K562 (cell line): ENCODE measurements around the gene SLC26A2. TPM values are rescaled to one million over a fixed set of nuclear protein-coding genes. Genes with fewer than 3 reads are reported as not detected.
A peak's percentile ranks its signal among the peaks of the same experiment; 100 is the strongest.

Experiments used
- ATAC-seq: fragments of 200-7000 bp; cut with Tn5 transposase; 3 replicates; pipeline ENCODE4 v1.9.1; 2020; ENCODE audit warnings: moderate library complexity
- BruUV-seq: library from RNA; stranded (reverse); fragments of 400-500 nt; replicated peaks from 2 replicates; lab custom pipeline; 2021; lab: Mats Ljungman, UMichigan
- CTCF ChIA-PET: fragments of 300-600 bp; formaldehyde crosslinking; extraction: SDS; loops from one replicate; lab custom pipeline; 2021; ENCODE audit warnings: low intra/inter-chr PET ratio; lab: Yijun Ruan, JAX
- POLR2A ChIA-PET: fragments of 300-600, 350-650 bp; sonication (Branson Sonifier 250); formaldehyde crosslinking; extraction: SDS; loops from one replicate; lab custom pipeline; 2021; ENCODE audit warnings: antibody characterized with exemption, inconsistent platforms; lab: Yijun Ruan, JAX
- DNase-seq, 4 experiments: peaks; one replicate each; pipeline versions ENCODE4 v3.0.0 to v3.0.0-alpha.2; 2011 to 2018; ENCODE audit warnings: low spot score in 3 of 4, mixed read lengths in 3 of 4; ENCODE audit errors: extremely low read depth in 1 of 4
- FAIRE-seq: peaks from 2 replicates; lab custom pipeline; 2011; peaks lifted over from hg19 to GRCh38; lab: Jason Lieb, UNC
- H2AFZ ChIP-seq: 2 replicates; pipeline ENCODE4 v1.6.0; 2011; ENCODE audit warnings: low read depth, low read length, control low read depth, inconsistent platforms
- H3K27ac ChIP-seq: fragments of 200-600 bp; 3 replicates; pipeline ENCODE4 v1.8.0; 2011; ENCODE audit warnings: low read depth, mild to moderate bottlenecking, control low read depth, inconsistent platforms, low read length, moderate library complexity, mixed read lengths; ENCODE audit errors: extremely low read depth
- H3K27me3 ChIP-seq, 2 experiments: fragments of 300-600 bp in 1 of 2; 2 replicates in 1 of 2; 3 replicates in 1 of 2; pipeline versions ENCODE4 v1.6.0 to v1.8.0; 2011; ENCODE audit warnings: inconsistent platforms in 2 of 2, low read length in 2 of 2, mild to moderate bottlenecking in 1 of 2, mixed read lengths in 1 of 2, moderate library complexity in 1 of 2; ENCODE audit not compliant: control insufficient read depth in 2 of 2, insufficient read depth in 2 of 2
- H3K36me3 ChIP-seq: fragments of 300-600 bp; 3 replicates; pipeline ENCODE4 v1.8.0; 2011; ENCODE audit warnings: mild to moderate bottlenecking, low read length, inconsistent platforms; ENCODE audit not compliant: control insufficient read depth, insufficient read depth
- H3K4me1 ChIP-seq, 2 experiments: fragments of 200-600 bp in 1 of 2; replicated peaks in 1 of 2; 2 replicates in 1 of 2; 3 replicates in 1 of 2; pipeline versions ENCODE4 v1.5.1 to v1.8.0; 2011; ENCODE audit warnings: inconsistent platforms in 2 of 2, low read length in 2 of 2, mild to moderate bottlenecking in 1 of 2, mixed read lengths in 1 of 2, moderate library complexity in 1 of 2; ENCODE audit not compliant: control insufficient read depth in 2 of 2, insufficient read depth in 2 of 2
- H3K4me2 ChIP-seq: 2 replicates; pipeline ENCODE4 v1.6.1; 2011; ENCODE audit warnings: low read length, control low read depth, inconsistent platforms, mixed read lengths; ENCODE audit not compliant: insufficient read depth
- H3K4me3 ChIP-seq: fragments of 200-600 bp; sonication (generic), shearing (Covaris generic); 2 replicates; pipeline ENCODE4 v1.5.1; 2016; ENCODE audit warnings: control low read depth, inconsistent platforms
- H3K79me2 ChIP-seq: fragments of 200-600 bp; 3 replicates; pipeline ENCODE4 v1.8.0; 2011; ENCODE audit warnings: low read length, inconsistent platforms; ENCODE audit not compliant: control insufficient read depth, insufficient read depth
- H3K9ac ChIP-seq, 2 experiments: 2 replicates each; pipeline versions ENCODE4 v1.6.0 to v1.6.1; 2011; ENCODE audit warnings: low read depth in 2 of 2, low read length in 2 of 2, control low read depth in 1 of 2, inconsistent platforms in 1 of 2, mild to moderate bottlenecking in 1 of 2, mixed read lengths in 1 of 2; ENCODE audit not compliant: insufficient read depth in 1 of 2
- H3K9me1 ChIP-seq: one replicate; pipeline ENCODE4 v1.6.0; 2011; ENCODE audit warnings: inconsistent platforms, mild to moderate bottlenecking, low read length, moderate library complexity; ENCODE audit not compliant: control insufficient read depth, insufficient read depth
- H3K9me3 ChIP-seq: replicated peaks from 2 replicates; pipeline ENCODE4 v1.5.1; 2011; ENCODE audit warnings: low read depth, low read length, inconsistent platforms; ENCODE audit not compliant: control insufficient read depth, insufficient read depth
- H4K20me1 ChIP-seq: replicated peaks from 2 replicates; pipeline ENCODE4 v1.6.1; 2011; ENCODE audit warnings: low read length, inconsistent platforms, mixed read lengths; ENCODE audit not compliant: control insufficient read depth, insufficient read depth
- CTBP1 ChIP-seq: fragments of 450-650 bp; IDR thresholded peaks from 2 replicates; pipeline ENCODE4 v1.6.1; 2016; ENCODE audit warnings: borderline replicate concordance
- EGR1 ChIP-seq: fragments of 450-650 bp; conservative IDR thresholded peaks from 2 replicates; pipeline ENCODE4 v1.6.1; 2017; ENCODE audit warnings: mild to moderate bottlenecking
- FOSL1 ChIP-seq: fragments of 200-800 bp; sonication (Bioruptor generic); conservative IDR thresholded peaks from 2 replicates; pipeline ENCODE4 v1.6.1; 2016; ENCODE audit warnings: missing genetic modification characterization, missing compliant biosample characterization
- HNRNPH1 ChIP-seq: fragments of 200-400 bp; formaldehyde crosslinking; optimal IDR thresholded peaks from 2 replicates; pipeline ENCODE3; 2017; ENCODE audit warnings: low read depth, mild to moderate bottlenecking, low read length, moderate library complexity
- MEF2D ChIP-seq: conservative IDR thresholded peaks from 2 replicates; pipeline ENCODE4 v1.6.1; 2016; ENCODE audit warnings: low read depth, missing genetic modification characterization, missing compliant biosample characterization
- MEIS2 ChIP-seq: fragments of 450-650 bp; IDR thresholded peaks from 2 replicates; pipeline ENCODE4 v1.6.1; 2014; ENCODE audit warnings: mild to moderate bottlenecking; ENCODE audit not compliant: partially characterized antibody
- NEUROD1 ChIP-seq: fragments of 150-350 bp; IDR thresholded peaks from 2 replicates; pipeline ENCODE4 v1.6.1; 2014; ENCODE audit warnings: borderline replicate concordance, low read length, low read depth; ENCODE audit not compliant: partially characterized antibody
- RBM22 ChIP-seq: fragments of 200-400 bp; formaldehyde crosslinking; IDR thresholded peaks from 2 replicates; pipeline ENCODE4 v1.6.1; 2018; ENCODE audit warnings: low read length, low read depth; ENCODE audit not compliant: poor library complexity, severe bottlenecking
- RNF2 ChIP-seq: sonication (generic); IDR thresholded peaks from 2 replicates; pipeline ENCODE4 v1.6.1; 2016
- SMAD4 ChIP-seq: fragments of 250-450 bp; sonication (Bioruptor Pico); conservative IDR thresholded peaks from 2 replicates; pipeline ENCODE4 v1.8.0; 2021; ENCODE audit warnings: inconsistent platforms, mild to moderate bottlenecking, moderate library complexity
- TCF3 ChIP-seq: sonication (generic); formaldehyde crosslinking; IDR thresholded peaks from 2 replicates; pipeline ENCODE4 v1.4.0; 2020; ENCODE audit warnings: mild to moderate bottlenecking, missing genetic modification reagents
- ZNF184 ChIP-seq: sonication (generic); formaldehyde crosslinking; IDR thresholded peaks from 2 replicates; pipeline ENCODE4 v1.5.0; 2020; ENCODE audit warnings: missing genetic modification reagents
- ZNF780A ChIP-seq: fragments of 250-450 bp; sonication (Bioruptor Pico); IDR thresholded peaks from 2 replicates; pipeline ENCODE4 v1.5.0; 2021; ENCODE audit warnings: mild to moderate bottlenecking
- WGBS: fragments of 100-300 bp; shearing (Covaris generic); methylation state at CpG from one replicate; pipeline ENCODE4 v1.1.6; 2016; ENCODE audit warnings: low coverage, mixed read lengths; ENCODE audit not compliant: insufficient coverage; ENCODE audit errors: missing lambda C conversion rate; 5-methylcytosine and 5-hydroxymethylcytosine counted together
- in situ Hi-C: fragments of 300-500 bp; cut with MboI; formaldehyde crosslinking; loops from 4 replicates; pipeline ENCODE4 v1.15.0; 2018; ENCODE audit warnings: inconsistent platforms, mixed read lengths
- intact Hi-C: fragments of 100-400 bp; cut with micrococcal nuclease; formaldehyde crosslinking; loops from 2 replicates; pipeline ENCODE4 v1.14.2; 2022
- polyA plus RNA-seq, 8 experiments: library from polyadenylated mRNA; depleted of rRNA in 4 of 8; stranded (reverse) in 5 of 8; unstranded in 3 of 8; fragments of >200 nt; fragmentation: Nextera tagmentation in 2 of 8; fragmentation: Illumina TruSeq in 1 of 8; extraction: Ambion mirVana in 2 of 8; extraction: Trizol in 1 of 8; gene quantifications; 2 replicates each; pipeline versions ENCODE4 v1.2.1 to v1.2.3, GENCODE V29; 2011 to 2014; ENCODE audit warnings: inconsistent platforms in 1 of 8, missing spikeins in 1 of 8
- total RNA-seq, 7 experiments: library from RNA; depleted of rRNA in 6 of 7; stranded (reverse); fragments of >200 nt in 6 of 7; fragmentation: Illumina TruSeq in 2 of 7; extraction: Trizol in 2 of 7; gene quantifications; 2 replicates each; pipeline versions ENCODE4 v1.2.1 to v1.2.3, GENCODE V29; 2011 to 2021; ENCODE audit warnings: low replicate concordance in 1 of 7
- TF ChIP-seq, protein P1 (sequence below): fragments of 450-650 bp; formaldehyde crosslinking; IDR thresholded peaks from 2 replicates; pipeline ENCODE4 v1.4.0; 2020; ENCODE audit warnings: mild to moderate bottlenecking, mixed read lengths
- TF ChIP-seq, protein P2 (sequence below): fragments of 250-450 bp; sonication (Bioruptor Pico); IDR thresholded peaks from 2 replicates; pipeline ENCODE4 v1.5.0; 2021

The SLC26A2 gene
- total and polyA plus RNA-seq, 9 of the 15 experiments (the other 6 are each of a cell fraction or from before 2014, with no cell fraction given): 1.1 to 6.3 (median 3.6) TPM

DNA sequence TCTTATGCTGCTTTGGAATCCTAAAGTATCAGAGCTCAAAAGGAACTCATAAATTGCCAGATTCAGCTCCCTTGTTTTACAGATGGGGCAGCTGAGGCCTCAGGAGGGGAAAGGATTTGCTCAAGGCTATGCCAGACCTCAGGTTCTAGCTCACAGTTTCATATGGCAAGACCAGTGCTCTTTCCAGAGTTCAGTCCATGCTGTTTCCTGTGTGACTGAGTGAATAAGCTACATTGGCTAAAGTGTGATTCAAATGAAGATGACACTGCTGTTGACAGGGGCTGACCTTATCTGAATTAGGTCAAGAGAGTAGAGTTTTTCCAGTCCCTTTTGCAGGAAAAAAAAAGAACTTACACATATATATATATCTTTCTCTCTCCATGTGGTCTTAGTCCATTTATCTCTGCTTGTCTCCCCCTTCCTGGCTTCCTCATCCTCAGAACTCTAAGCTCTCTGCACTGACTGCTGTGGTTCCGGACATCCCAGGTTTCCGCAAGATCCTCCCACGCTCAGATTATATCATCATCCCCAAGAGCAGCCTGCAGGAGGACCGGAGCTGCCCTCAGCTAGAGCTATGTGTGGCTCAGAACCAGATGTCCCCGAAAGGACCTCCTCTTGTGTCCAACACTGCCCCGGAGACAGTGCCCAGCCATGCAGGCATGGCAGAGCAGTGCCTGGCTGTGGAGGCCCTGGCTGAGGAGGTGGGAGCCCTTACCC lies 49.3 kb downstream of the SLC26A2 start (continued):
- TF ChIP-seq EGR1 (peak; percentile 62), ZNF780A (CRISPR knock-in tag) (no peak), CTBP1 (peak; percentile 40; the same call in 1 of the 2 replicates), MEF2D (tag) (0 out of 2 replicates have a peak, but pooled peaks have one; percentile 38), SMAD4 (peak; percentile 51; the same call in 1 of the 2 replicates), FOSL1 (peak; percentile 29; the same call in 1 of the 2 replicates), NEUROD1 (no peak), MEIS2 (peak; percentile 37)
- TF ChIP-seq, protein P1, sequence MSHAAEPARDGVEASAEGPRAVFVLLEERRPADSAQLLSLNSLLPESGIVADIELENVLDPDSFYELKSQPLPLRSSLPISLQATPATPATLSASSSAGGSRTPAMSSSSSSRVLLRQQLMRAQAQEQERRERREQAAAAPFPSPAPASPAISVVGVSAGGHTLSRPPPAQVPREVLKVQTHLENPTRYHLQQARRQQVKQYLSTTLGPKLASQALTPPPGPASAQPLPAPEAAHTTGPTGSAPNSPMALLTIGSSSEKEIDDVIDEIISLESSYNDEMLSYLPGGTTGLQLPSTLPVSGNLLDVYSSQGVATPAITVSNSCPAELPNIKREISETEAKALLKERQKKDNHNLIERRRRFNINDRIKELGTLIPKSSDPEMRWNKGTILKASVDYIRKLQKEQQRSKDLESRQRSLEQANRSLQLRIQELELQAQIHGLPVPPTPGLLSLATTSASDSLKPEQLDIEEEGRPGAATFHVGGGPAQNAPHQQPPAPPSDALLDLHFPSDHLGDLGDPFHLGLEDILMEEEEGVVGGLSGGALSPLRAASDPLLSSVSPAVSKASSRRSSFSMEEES (CRISPR knock-in tag): no peak
- TF ChIP-seq, all 486 proteins: peak for 19

DNA sequence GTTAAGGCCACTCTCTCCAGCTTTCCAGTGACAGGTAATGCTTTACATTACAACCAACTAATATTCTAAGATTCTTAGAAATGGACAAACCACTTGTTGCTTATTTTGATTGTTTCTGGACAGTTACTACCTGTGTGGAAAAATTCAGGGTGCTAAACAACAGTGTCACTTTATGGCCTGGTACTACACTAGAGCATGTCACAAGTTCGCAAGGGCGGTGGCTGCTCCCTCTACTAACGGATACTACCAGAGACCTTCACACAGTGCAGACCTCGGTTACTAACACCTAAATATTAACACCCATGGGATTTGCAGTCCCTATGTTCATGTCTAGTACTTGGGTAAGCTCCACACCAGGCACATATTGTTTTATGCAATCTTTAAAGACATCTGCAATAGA lies 53.4 kb downstream of the SLC26A2 start:
- no peaks in the 10 kb centered on the region for H3K27me3 ChIP-seq
- no TSS peak for BruUV-seq
- ATAC-seq (no peak), FAIRE-seq (no peak), DNase-seq (no peak)
- ChIA-PET POLR2A (interaction anchor here (0.5 kb wide), 1 partner anchor 17 kb away, joined by 3 read pairs; no protein-coding TSS in a partner anchor), CTCF (no interaction called here)
- intact Hi-C loops: no loop called here
- 0 out of 3 replicates have a peak, but pooled peaks cover 6% of the 10 kb centered on the region for H3K79me2 ChIP-seq
- no peak overlapping the region for H3K4me3 ChIP-seq
- no peak overlapping the region for H2AFZ ChIP-seq
- no peaks in the 10 kb centered on the region; the same call in 1 of the 2 replicates for H3K9me3 ChIP-seq
- no peak overlapping the region for H3K4me2 ChIP-seq
- in situ Hi-C loops: no loop called here
- 91% methylated on average over 4 of the region's 4 CpGs for WGBS
- H3K36me3 ChIP-seq: peaks cover 99% of the 10 kb centered on the region
- peaks cover 10% of the 10 kb centered on the region; the same call in 1 of the 2 replicates for H4K20me1 ChIP-seq
- no peaks in the 10 kb centered on the region for H3K9me1 ChIP-seq
- no peak overlapping the region for H3K27ac ChIP-seq
- H3K4me1 ChIP-seq: peaks cover 2 to 14% of the 10 kb centered on the region in 2 experiments; a peak in 2 of 5 replicates
- H3K9ac ChIP-seq: no peak overlapping the region
- TF ChIP-seq ZNF184 (no peak), RNF2 (no peak), HNRNPH1 (no peak), RBM22 (no peak), ZNF780A (CRISPR knock-in tag) (no peak), TCF3 (CRISPR knock-in tag) (no peak)
- TF ChIP-seq, protein P2, sequence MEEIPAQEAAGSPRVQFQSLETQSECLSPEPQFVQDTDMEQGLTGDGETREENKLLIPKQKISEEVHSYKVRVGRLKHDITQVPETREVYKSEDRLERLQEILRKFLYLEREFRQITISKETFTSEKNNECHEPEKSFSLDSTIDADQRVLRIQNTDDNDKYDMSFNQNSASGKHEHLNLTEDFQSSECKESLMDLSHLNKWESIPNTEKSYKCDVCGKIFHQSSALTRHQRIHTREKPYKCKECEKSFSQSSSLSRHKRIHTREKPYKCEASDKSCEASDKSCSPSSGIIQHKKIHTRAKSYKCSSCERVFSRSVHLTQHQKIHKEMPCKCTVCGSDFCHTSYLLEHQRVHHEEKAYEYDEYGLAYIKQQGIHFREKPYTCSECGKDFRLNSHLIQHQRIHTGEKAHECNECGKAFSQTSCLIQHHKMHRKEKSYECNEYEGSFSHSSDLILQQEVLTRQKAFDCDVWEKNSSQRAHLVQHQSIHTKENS (CRISPR knock-in tag): no peak
